Measurements from ENCODE around the gene CATSPERB.

GRCh38 chr14:91744068-91744480, 12.2 kb upstream of the CATSPERB start:
- TF ChIP-seq POLR2A (IDR thresholded peaks at IDR 0.05; ENCODE audit: control extremely low read depth in 1 of 2, low read depth in 2 of 2, low read length in 2 of 2) (no peak), RAD21 (IDR thresholded peaks at IDR 0.05 in 1 of 2, conservative IDR thresholded peaks at IDR 0.05 in 1 of 2; ENCODE audit: low read depth in 2 of 2, low read length in 2 of 2) (no peak), EZH2 (IDR thresholded peaks at IDR 0.05; ENCODE audit: low read depth, low read length, severe bottlenecking) (no peak)

All from H1 (cell line).